ENCODE results near the gene KCNJ5. TPM values are rescaled to one million over a fixed set of nuclear protein-coding genes. Genes with fewer than 3 reads are reported as not detected.
A peak's percentile ranks its signal among the peaks of the same experiment; 100 is the strongest.

KCNJ5 gene
- total and polyA plus RNA-seq, 2 of the 4 experiments (the other 2 are of a cell fraction) = 0.07 to 0.18 TPM

DNA sequence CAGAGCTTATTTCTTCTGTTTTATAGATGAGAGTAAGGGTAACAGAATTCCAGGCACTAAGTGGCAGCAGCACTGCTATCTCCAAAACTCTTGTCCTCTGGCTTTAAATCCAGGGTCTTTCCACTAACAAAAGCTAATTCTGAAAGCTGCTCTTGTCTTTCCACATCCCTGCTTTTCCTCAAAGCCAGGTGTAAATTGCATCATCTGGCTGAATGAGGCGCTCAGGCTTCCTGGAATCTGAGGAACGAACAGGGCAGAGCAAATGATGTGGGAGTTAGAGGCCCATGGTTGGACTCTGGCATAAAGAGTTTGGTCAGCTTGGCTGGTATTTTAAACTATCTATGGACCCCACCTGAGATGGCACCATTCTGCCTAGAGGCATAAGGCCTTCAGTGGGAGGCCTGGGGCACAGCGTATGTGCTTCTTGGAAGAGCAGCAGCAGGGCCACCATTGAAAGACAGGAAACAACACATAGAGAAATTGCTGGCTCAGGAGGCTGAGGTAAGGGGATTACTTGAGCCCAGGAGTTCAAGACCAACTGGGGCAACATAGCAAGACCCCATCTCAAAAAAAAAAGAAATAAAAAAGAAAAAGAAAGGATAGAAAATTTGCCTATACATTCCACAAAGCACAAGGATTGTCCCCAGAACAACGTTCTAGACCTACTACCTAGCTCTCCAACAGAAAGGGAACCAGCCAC, 1.9 kb downstream of the KCNJ5 start:
- no peak overlapping the region for H3K27ac ChIP-seq (ENCODE audit: insufficient read depth, low read length)
- CTCF ChIA-PET = interaction anchor here (0.8 to 2.2 kb wide), 2 partner anchors 64 to 463 kb away, joined by 3 to 10 read pairs; no protein-coding TSS in a partner anchor
- no peak overlapping the region for H3K56ac ChIP-seq (ENCODE audit: extremely low read depth, insufficient read depth, low read length)
- DNase-seq = no peak
- ATAC-seq (ENCODE audit: low read depth) = no peak
- H3K4me1 ChIP-seq (ENCODE audit: control insufficient read depth, insufficient read depth, low read length) = 0 out of 2 replicates have a peak, but pooled peaks cover 1% of the 10 kb centered on the region
- intact Hi-C loops (cut with micrococcal nuclease) (no loop called here), in situ Hi-C loops (cut with MboI; ENCODE audit: low sequenced_read_pairs) (no loop called here), dilution Hi-C loops (cut with HindIII; ENCODE audit: low sequenced_read_pairs, unreplicated experiment) (no loop called here)
- H3K79me1 ChIP-seq (ENCODE audit: low read depth in 1 of 2, low read length in 2 of 2) = no peaks in the 10 kb centered on the region
- no CpG with 5 or more reads among the region's 4 CpGs for WGBS, 2 experiments (ENCODE audit: extremely low coverage in 2 of 2, insufficient read length in 1 of 2)
- H3K14ac ChIP-seq (replicated peaks; ENCODE audit: low read depth, low read length) = no peak overlapping the region
- no peak overlapping the region for H4K91ac ChIP-seq (ENCODE audit: insufficient read depth, low read depth, low read length)
- no peaks in the 10 kb centered on the region for H3K9me3 ChIP-seq (ENCODE audit: control insufficient read depth, insufficient read depth, low read length)
- H2AK5ac ChIP-seq (ENCODE audit: low read depth, low read length) = no peak overlapping the region
- no peaks in the 10 kb centered on the region for H4K20me1 ChIP-seq (ENCODE audit: insufficient read depth, low read length)
- H2BK120ac ChIP-seq (ENCODE audit: low read depth, low read length) = no peak overlapping the region
- TF ChIP-seq CHD1 (IDR thresholded peaks at IDR 0.05; ENCODE audit: low read depth, low read length) (no peak), CEBPB (IDR thresholded peaks at IDR 0.05; ENCODE audit: low read depth, low read length) (peak; percentile 27; the same call in 1 of the 2 replicates), FOS (IDR thresholded peaks at IDR 0.05; ENCODE audit: low read depth, low read length) (no peak), RCOR1 (IDR thresholded peaks at IDR 0.05; ENCODE audit: insufficient replicate concordance, low read length) (no peak), POLR2A (IDR thresholded peaks at IDR 0.05; ENCODE audit: low read depth, low read length) (no peak), MXI1 (IDR thresholded peaks at IDR 0.05; ENCODE audit: borderline replicate concordance, low read depth, low read length) (no peak)
- TF ChIP-seq, protein P1, sequence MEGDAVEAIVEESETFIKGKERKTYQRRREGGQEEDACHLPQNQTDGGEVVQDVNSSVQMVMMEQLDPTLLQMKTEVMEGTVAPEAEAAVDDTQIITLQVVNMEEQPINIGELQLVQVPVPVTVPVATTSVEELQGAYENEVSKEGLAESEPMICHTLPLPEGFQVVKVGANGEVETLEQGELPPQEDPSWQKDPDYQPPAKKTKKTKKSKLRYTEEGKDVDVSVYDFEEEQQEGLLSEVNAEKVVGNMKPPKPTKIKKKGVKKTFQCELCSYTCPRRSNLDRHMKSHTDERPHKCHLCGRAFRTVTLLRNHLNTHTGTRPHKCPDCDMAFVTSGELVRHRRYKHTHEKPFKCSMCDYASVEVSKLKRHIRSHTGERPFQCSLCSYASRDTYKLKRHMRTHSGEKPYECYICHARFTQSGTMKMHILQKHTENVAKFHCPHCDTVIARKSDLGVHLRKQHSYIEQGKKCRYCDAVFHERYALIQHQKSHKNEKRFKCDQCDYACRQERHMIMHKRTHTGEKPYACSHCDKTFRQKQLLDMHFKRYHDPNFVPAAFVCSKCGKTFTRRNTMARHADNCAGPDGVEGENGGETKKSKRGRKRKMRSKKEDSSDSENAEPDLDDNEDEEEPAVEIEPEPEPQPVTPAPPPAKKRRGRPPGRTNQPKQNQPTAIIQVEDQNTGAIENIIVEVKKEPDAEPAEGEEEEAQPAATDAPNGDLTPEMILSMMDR (conservative IDR thresholded peaks at IDR 0.05; ENCODE audit: low read depth, low read length) = no peak
- H3K23ac ChIP-seq (ENCODE audit: low read depth, low read length) = no peak overlapping the region
- no peak overlapping the region for H3K18ac ChIP-seq (ENCODE audit: low read depth, low read length)
- no peak overlapping the region for H2BK20ac ChIP-seq (ENCODE audit: low read depth, low read length)
- no peaks in the 10 kb centered on the region for H3K36me3 ChIP-seq (ENCODE audit: control insufficient read depth, insufficient read depth, low read length)
- no peak overlapping the region for H4K5ac ChIP-seq (ENCODE audit: low read depth, low read length)
- H3K4me3 ChIP-seq (ENCODE audit: insufficient read depth, low read depth, low read length) = no peak overlapping the region
- H2BK15ac ChIP-seq (ENCODE audit: low read depth, low read length) = no peak overlapping the region
- POLR2A ChIA-PET (ENCODE audit: unreplicated experiment) = no interaction called here
- H3K9me1 ChIP-seq (ENCODE audit: insufficient read depth, low read length) = no peaks in the 10 kb centered on the region
- H3K9ac ChIP-seq (ENCODE audit: low read depth, low read length) = no peak overlapping the region
- no peak overlapping the region for H3K4me2 ChIP-seq (ENCODE audit: low read depth, low read length)
- H2AK9ac ChIP-seq (replicated peaks; ENCODE audit: low read depth, low read length, poor library complexity) = no peak overlapping the region
- H4K8ac ChIP-seq (ENCODE audit: low read depth in 2 of 2, low read length in 2 of 2) = no peak overlapping the region
- H2AFZ ChIP-seq (replicated peaks; ENCODE audit: low read length, poor library complexity) = no peak overlapping the region
- H3K27me3 ChIP-seq (ENCODE audit: control insufficient read depth, insufficient read depth, low read length) = peaks cover 42% of the 10 kb centered on the region
- BruUV-seq (replicated peaks) = no TSS peak
- H2BK5ac ChIP-seq (ENCODE audit: low read depth, low read length, poor library complexity, severe bottlenecking) = no peak overlapping the region
- H3K4ac ChIP-seq (ENCODE audit: low read depth, low read length) = no peak overlapping the region
